ENCODE measurements around the gene CPHXL2.

Gene CPHXL2

GRCh38 chr16:75676909-75677308 lies at the start of gene CPHXL2:
CPHXL2 (minus strand) TSS chr16:75677009; CDS start chr16:75676999, 10 bp downstream.
- DNase-seq (ENCODE audit: low read depth in 2 of 2), result no peak

DNA sequence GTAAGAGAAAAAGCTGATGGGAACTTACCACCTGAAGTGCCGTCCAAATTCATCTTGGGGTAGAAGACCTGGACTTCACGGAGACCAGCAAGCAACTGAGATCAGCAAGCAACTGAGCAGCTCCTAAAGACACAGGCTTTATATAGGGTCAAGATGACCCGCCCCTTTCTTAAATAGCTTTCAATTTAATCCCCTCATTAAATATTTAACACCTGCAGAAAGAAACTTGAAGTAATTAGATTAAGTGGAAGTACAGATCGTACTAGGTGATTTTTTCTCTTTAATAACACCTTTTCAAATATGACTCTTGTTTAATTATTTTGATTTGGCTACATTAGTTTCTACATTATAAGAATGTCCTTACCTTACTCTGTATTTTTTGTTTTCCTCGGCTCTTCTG lies 49.6 kb upstream of the CPHXL2 start, which contains the start of gene CPHXL:
Gene CPHXL, minus strand, starts transcription at position 101 of the 400 bp plus-strand sequence. Its CDS starts 48 bp downstream, at position 53.
- DNase-seq (ENCODE audit: low read depth in 2 of 2), result no peak

DNA sequence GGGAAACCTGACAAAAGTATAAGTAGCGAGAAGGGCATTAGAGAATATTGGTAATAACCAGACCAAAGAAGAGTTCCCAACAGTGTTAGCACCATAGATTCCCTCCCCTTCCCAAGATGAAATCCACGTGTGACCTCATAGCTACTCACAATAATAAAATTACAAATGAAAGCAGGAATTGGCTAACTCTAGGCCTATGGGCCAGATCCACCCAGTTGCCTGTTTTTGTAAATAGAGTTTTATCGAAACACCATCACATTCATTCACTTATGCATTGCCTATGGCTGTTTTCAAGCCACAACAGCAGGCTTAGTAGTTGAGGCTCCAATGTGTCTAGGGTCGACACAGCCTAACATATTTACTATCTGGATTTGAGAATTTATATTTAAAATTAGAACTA lies 41.6 kb upstream of the CPHXL2 start:
- DNase-seq (ENCODE audit: low read depth in 2 of 2), result no peak

GRCh38 chr16:75714661-75715060 lies 37.9 kb upstream of the CPHXL2 start:
- no peak for DNase-seq (ENCODE audit: low read depth in 2 of 2)

- no peak for DNase-seq (ENCODE audit: low read depth in 2 of 2)
Measured at GRCh38 chr16:75710344-75710743, 33.5 kb upstream of the CPHXL2 start.

GRCh38 chr16:75703306-75703705 lies 26.5 kb upstream of the CPHXL2 start:
- DNase-seq (ENCODE audit: low read depth in 2 of 2), result no peak

DNA sequence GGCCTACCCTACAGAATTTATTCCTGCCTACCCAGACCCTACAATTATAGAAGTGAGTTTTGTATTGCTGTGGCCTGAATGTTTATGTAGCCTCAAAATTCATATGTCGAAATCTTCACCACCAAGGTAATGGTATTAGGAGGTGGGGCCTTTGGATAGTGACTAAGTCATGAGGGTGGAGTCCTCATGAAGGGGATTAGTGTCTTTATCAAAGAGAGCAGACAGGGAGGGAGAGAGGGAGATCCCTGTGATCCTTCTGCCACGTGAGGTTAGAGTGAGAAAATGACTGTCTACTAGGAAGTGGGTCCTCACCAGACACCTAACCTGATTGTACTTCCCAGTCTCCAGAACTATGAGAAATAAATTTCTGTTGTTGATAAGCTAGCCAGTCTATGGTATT lies 25.4 kb upstream of the CPHXL2 start:
- no peak for DNase-seq (ENCODE audit: low read depth in 2 of 2)

DNA sequence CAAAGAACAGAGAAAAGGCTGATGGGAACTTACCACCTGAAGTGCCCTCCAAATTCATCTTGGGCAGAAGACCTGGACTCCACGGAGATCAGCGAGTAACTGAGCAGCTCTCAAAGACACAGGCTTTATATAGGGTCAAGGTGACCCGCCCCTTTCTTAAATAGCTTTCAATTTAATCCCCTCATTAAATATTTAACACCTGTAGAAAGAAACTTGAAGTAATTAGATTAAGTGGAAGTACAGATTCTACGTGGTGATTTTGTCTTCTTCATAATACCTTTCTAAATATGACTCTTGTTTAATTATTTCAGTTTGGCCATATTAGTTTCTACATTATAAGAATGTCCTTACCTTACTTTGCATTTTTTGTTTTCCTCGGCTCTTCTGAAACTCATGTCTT lies 24.6 kb upstream of the CPHXL2 start, which contains the start of gene DUXB:
Gene DUXB, minus strand, starts transcription at position 101 of the 400 bp plus-strand sequence. Its CDS starts 43 bp downstream, at position 58.
- no peak for DNase-seq (ENCODE audit: low read depth in 2 of 2)

DNA sequence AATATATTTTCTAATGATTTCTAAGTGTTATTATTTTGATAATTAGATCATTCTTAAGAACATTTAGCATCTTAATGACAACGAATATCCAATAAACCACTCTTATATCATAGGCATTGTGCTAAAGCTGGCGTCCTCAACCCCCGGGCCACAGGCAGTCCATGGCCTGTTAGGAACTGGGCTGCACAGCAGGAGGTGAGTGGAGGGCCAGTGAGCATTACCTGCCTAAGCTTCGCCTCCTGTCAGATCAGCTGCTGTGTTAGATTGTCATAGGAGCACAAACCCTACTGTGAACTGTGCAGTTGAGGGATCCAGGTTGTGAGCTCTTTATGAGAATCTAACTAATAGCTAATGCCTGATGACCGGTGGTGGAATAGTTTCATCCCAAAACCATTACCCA lies 20.8 kb upstream of the CPHXL2 start:
- DNase-seq (ENCODE audit: low read depth in 2 of 2), result no peak

DNA sequence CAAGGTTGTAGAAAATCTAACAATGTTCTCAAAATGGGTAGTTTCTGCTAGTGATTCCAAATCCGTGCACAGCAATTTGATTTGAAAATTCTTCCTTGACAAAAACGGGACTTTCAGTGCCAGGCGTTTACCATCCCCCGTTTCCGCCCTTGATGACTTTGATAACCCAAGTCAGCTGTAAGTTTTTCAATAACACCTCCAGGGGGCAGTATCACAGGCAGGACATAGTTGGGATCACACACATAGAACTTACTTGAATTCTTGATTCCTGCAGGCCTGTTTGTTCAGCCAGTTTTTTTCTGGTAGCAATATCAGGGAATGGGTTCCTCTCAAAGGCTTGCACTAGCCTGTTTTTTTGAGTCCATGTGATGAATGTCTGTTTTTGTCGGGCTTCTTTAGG lies 18.9 kb upstream of the CPHXL2 start:
- no peak for DNase-seq (ENCODE audit: low read depth in 2 of 2)

DNA sequence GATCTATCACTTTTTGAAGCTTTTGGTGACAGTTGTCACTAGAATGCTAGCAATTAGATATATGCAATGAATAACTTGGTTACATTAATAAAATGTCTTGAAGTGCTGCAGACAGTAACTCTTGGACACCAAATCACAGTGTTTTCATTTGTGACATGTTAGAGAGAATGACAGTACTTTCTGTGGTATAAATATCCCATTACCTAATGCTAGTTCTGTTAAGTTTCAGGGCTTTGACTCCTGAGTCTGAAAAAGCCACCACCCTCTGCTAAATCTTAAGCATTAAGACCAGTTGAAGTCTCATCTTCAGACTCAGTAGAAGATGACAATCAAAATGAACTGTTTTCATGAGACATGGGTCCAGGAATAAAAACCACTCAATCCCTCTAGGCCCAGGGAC lies 10.6 kb upstream of the CPHXL2 start:
- no peak for DNase-seq (ENCODE audit: low read depth in 2 of 2)

GRCh38 chr16:75682308-75682707 lies 5.5 kb upstream of the CPHXL2 start:
- DNase-seq (ENCODE audit: low read depth in 2 of 2), result no peak

GRCh38 chr16:75679366-75679765 lies 2.6 kb upstream of the CPHXL2 start:
- no peak for DNase-seq (ENCODE audit: low read depth in 2 of 2)

- no peak for DNase-seq (ENCODE audit: low read depth in 2 of 2)
Measured at GRCh38 chr16:75667503-75667902, 9.3 kb downstream of the CPHXL2 start.

DNA sequence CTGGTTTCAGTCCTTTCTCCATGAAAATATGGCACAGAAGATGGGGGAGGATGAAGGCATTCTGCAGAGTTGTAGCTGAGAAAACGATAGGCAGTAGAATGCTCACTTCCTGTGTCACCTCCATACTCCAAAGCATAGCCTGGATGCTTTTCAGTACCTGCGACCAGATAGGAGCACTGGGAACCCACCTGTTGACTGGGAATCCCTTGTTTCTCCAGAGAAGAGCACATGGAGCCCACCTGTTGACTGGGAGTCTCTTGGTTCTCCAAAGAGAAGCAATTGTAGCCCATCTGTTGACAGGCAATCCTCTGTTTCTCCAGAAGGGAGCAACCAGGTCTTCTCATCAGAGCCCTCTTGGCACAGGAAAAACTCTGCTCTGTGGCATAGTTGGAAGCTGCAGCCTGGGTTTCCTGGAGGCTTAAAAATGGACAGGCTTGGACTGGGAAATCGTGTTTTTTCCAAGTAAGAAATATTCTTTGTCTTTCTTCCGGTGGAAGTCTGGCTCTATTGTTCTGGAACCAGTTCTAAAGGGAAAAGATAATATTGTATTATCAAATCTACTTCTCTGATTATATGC lies 16.0 kb downstream of the CPHXL2 start:
- no peak for DNase-seq (ENCODE audit: low read depth in 2 of 2)

DNA sequence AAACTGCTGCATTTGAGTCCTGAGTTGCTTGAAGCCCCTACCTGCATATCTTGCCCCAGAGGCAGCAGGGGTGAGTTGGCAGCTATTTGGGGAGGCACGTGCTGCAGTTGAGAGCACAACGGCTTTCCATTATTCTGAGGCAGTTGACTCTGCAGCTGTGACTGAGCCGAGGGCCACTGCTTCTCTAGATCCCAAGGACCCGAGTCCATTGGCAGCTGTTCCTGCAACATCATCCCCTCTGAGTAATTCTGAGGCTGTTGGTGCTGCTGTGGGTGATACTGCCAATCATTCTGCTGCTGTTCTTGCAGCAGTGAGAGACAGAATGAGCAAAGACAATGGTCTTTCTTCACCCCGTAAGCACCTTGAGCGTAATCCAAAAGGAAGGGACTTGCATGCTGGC lies 16.5 kb downstream of the CPHXL2 start:
- no peak for DNase-seq (ENCODE audit: low read depth in 2 of 2)

DNA sequence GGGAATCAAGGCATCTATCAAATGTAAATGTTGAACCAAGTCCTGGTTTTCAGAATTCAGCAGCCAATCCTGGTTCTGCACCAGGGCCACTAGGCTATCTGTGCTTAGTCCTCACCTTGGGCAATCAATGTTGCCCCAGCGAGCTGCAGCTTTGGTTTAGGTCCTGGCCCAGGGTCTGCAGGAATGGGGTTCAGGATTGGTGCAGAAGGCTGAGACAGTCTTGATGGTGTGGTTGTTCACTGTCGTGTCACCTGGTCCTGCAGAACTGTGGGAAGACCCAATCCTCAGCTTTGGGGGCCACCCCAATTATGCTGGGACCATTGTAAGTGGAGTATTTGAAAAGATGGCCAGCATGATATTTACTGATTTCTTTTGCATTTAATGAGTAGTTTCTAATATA lies 18.6 kb downstream of the CPHXL2 start:
- no peak for DNase-seq (ENCODE audit: low read depth in 2 of 2)

DNA sequence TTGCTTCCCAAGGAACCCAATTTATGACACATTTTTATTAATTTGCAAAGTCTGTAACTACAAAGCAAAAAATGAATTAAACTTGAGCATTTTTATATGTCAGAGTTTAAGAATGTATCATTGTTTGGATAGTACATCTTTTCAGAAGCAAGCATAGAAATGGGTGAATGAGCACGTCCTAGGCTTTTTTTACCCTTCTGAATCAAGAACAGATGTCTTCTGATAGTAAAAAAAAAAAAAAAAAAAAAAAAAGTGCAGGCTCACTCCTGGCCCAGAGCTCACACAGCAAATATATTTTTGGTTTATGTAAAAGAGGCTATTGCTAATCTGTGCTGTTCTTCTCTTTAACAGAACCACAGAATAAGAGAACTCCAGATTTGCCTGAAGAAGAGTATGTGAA lies 22.9 kb downstream of the CPHXL2 start:
- no peak for DNase-seq (ENCODE audit: low read depth in 2 of 2)

GRCh38 chr16:75648265-75649076 lies 28.3 kb downstream of the CPHXL2 start:
- DNase-seq (ENCODE audit: low read depth in 2 of 2), result peak; percentile 70 to 71

- DNase-seq (ENCODE audit: low read depth in 2 of 2), result peak; percentile 92 to 94
Measured at GRCh38 chr16:75647492-75648264, 29.1 kb downstream of the CPHXL2 start, which contains the start of the genes KARS1 and TERF2IP. KARS1 (minus strand) TSS chr16:75647665; CDS start chr16:75647639, 26 bp downstream. TERF2IP (plus strand) TSS chr16:75647773; CDS start chr16:75647883, 110 bp downstream.

GRCh38 chr16:75647112-75647491 lies 29.7 kb downstream of the CPHXL2 start:
- DNase-seq (ENCODE audit: low read depth in 2 of 2), result no peak
